ENCODE measurements around the gene ILDR2. TPM values are rescaled to one million over a fixed set of nuclear protein-coding genes. Genes with fewer than 3 reads are reported as not detected.

Gene ILDR2
- total and polyA plus RNA-seq, 2 donors (not counting 3 experiments of a cell fraction or from before 2014, with no cell fraction given): not detected

GRCh38 chr1:166933633-166934032 is 41.7 kb downstream of the ILDR2 start:
- Histone ChIP-seq H3K4me2 (ENCODE audit: insufficient read depth, low read length) (no peak overlapping the region), H3K9me1 (replicated peaks; ENCODE audit: control insufficient read depth, extremely low read depth, insufficient read depth, low read length) (no peaks in the 10 kb centered on the region), H3K36me3 (ENCODE audit: control insufficient read depth in 2 of 2, extremely low read depth in 1 of 2, insufficient read depth in 2 of 2, low read length in 2 of 2) (no peaks in the 10 kb centered on the region), H3K4me3 (replicated peaks in 1 of 3; ENCODE audit: insufficient read depth in 1 of 3, low read depth in 1 of 3, low read length in 3 of 3) (no peak overlapping the region), H3K4me1 (ENCODE audit: control insufficient read depth, extremely low read depth, insufficient read depth, low read length) (no peaks in the 10 kb centered on the region), H3K27me3 (ENCODE audit: control insufficient read depth in 2 of 2, insufficient read depth in 2 of 2, low read length in 2 of 2) (peaks cover 0 to 2% of the 10 kb centered on the region in 2 experiments), H2AFZ (ENCODE audit: low read depth, low read length) (no peak overlapping the region), H3K79me2 (ENCODE audit: control insufficient read depth, insufficient read depth, low read length) (no peaks in the 10 kb centered on the region), H3K9ac (replicated peaks; ENCODE audit: extremely low read depth, insufficient read depth, low read length) (no peak overlapping the region), H3K27ac (ENCODE audit: insufficient read depth, low read depth, low read length) (no peak overlapping the region), H3K9me3 (replicated peaks; ENCODE audit: control insufficient read depth, insufficient read depth, low read length) (no peaks in the 10 kb centered on the region), H4K20me1 (replicated peaks; ENCODE audit: control insufficient read depth, extremely low read depth, insufficient read depth, low read length) (no peaks in the 10 kb centered on the region)
- CTCF ChIA-PET: interaction anchor here (0.6 to 1.2 kb wide), 4 partner anchors 9 to 39 kb away, joined by 3 read pairs; no protein-coding TSS in a partner anchor
- intact Hi-C loops (cut with micrococcal nuclease): no loop called here
- TF ChIP-seq FOS (IDR thresholded peaks at IDR 0.05; ENCODE audit: borderline replicate concordance, insufficient read depth, low read length) (no peak), GATA2 (IDR thresholded peaks at IDR 0.05; ENCODE audit: insufficient read depth, insufficient read length, low read depth, low read length) (no peak), JUN (IDR thresholded peaks at IDR 0.05; ENCODE audit: borderline replicate concordance, insufficient read depth, insufficient read length, low read depth) (no peak), EZH2 (IDR thresholded peaks at IDR 0.05; ENCODE audit: borderline replicate concordance, low read depth, low read length, severe bottlenecking) (no peak), MYC (IDR thresholded peaks at IDR 0.05; ENCODE audit: low read depth, low read length) (no peak), POLR2A (IDR thresholded peaks at IDR 0.05; ENCODE audit: low read depth, low read length) (no peak), POLR2AphosphoS5 (IDR thresholded peaks at IDR 0.05; ENCODE audit: insufficient read depth, low read depth, low read length) (no peak)
- TF ChIP-seq, protein P1, sequence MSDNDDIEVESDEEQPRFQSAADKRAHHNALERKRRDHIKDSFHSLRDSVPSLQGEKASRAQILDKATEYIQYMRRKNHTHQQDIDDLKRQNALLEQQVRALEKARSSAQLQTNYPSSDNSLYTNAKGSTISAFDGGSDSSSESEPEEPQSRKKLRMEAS (IDR thresholded peaks at IDR 0.05; ENCODE audit: insufficient read depth, insufficient read length): no peak
- TF ChIP-seq, protein P2, sequence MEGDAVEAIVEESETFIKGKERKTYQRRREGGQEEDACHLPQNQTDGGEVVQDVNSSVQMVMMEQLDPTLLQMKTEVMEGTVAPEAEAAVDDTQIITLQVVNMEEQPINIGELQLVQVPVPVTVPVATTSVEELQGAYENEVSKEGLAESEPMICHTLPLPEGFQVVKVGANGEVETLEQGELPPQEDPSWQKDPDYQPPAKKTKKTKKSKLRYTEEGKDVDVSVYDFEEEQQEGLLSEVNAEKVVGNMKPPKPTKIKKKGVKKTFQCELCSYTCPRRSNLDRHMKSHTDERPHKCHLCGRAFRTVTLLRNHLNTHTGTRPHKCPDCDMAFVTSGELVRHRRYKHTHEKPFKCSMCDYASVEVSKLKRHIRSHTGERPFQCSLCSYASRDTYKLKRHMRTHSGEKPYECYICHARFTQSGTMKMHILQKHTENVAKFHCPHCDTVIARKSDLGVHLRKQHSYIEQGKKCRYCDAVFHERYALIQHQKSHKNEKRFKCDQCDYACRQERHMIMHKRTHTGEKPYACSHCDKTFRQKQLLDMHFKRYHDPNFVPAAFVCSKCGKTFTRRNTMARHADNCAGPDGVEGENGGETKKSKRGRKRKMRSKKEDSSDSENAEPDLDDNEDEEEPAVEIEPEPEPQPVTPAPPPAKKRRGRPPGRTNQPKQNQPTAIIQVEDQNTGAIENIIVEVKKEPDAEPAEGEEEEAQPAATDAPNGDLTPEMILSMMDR (IDR thresholded peaks at IDR 0.05; ENCODE audit: extremely low read depth in 1 of 2, insufficient read depth in 1 of 2, low read depth in 1 of 2, low read length in 2 of 2): no peak
- no peak for DNase-seq (ENCODE audit: low read depth, low spot score)
- POLR2A ChIA-PET: no interaction called here
- no peak for FAIRE-seq
- dilution Hi-C loops (cut with MboI; ENCODE audit: extremely low pct_ligation_motif_present, low sequenced_read_pairs): no loop called here
- BruUV-seq (replicated peaks): no TSS peak
